GM10266 (cell line): ENCODE results near the gene UBA1.

Experiments used
- DNase-seq: peaks from one replicate; pipeline ENCODE4 v3.0.0; 2012; ENCODE audit errors: extremely low spot score
- CTCF ChIP-seq: IDR thresholded peaks from 2 replicates; pipeline ENCODE4 v1.5.1; 2012; ENCODE audit warnings: mild to moderate bottlenecking, low read depth; ENCODE audit not compliant: control insufficient read depth, insufficient read depth; ENCODE audit errors: missing control alignments

Gene UBA1

DNA sequence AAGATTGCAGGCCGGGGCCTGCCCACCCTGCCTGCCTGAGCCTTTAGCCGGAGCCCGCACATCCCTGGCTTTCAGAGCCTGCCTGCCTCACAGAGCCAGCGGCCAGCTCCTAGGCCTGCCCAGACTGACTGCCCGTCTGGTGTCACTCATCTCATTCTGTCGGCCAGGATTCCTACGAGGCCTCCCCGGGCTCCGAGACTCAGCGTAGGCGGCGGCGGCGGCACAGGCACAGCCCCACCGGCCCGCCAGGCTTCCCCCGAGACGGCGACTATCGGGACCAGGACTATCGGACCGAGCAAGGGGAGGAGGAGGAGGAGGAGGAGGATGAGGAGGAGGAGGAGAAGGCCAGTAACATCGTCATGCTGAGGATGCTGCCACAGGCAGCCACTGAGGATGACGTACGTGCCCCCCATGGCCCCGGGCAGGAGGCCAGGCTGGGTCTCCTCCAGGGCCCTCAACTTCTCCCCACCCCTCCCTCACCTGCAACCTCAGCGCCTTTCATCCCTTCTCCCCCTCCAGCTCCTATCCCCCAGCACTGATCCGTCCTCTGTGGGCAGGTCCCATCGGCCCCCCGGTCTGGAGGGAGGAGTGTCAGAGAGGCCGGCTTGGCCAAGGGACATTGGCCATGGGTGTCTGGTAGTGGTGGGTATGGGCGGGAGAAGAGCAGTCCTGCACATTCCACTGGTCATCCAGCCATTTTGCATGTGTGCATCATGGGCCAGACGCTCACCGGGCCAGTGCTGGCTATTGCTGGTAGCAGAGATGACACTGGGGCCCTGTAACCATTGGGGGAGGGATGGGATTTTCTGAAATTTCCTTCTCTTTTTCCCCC is 22.6 kb upstream of the UBA1 start:
- no peak for TF ChIP-seq CTCF

DNA sequence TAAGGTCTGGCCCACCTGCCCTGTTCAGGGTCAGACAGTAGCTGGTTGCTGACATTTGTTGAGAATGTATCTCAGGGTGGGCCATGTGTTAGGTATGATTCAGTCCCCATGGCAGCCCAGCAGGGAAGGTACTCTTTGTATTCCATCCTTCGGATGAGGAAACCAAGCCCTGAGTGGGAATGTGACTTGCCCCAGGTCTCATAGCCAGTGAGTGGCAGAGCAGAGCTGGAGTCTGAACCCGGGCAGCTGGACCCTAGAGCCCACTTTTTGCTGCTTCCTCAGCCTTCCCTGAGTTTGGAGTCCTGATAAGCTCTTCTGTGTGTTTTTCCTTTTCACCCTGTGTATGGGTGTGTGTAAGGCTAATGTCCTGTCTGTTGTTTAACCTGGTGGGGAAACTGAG is 21.6 kb upstream of the UBA1 start:
- no peak for TF ChIP-seq CTCF
- no peak for DNase-seq

More for the DNA sequence above, 22.6 kb upstream of the UBA1 start:
- DNase-seq, result no peak

DNA sequence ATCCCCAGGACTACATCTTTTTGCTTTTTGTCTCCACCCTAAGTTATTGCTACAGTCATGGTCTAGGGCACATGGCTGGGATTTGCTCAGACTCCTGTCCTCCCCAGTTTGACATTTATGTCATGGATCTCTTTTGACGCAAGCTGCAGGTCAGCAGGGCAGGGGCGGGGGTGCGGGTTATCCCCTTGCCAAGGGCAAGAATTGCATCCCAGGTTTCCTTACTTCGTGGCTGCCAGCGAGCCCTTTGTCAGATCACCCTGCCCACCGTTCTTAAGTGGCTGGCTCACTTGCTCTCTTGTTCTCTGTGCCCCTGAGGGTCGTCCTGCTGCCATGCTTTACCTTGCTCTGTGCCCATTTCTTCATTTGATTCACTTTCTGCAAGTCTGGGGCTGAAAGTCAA is 21.1 kb upstream of the UBA1 start:
- no peak for DNase-seq
- TF ChIP-seq CTCF, result no peak

DNA sequence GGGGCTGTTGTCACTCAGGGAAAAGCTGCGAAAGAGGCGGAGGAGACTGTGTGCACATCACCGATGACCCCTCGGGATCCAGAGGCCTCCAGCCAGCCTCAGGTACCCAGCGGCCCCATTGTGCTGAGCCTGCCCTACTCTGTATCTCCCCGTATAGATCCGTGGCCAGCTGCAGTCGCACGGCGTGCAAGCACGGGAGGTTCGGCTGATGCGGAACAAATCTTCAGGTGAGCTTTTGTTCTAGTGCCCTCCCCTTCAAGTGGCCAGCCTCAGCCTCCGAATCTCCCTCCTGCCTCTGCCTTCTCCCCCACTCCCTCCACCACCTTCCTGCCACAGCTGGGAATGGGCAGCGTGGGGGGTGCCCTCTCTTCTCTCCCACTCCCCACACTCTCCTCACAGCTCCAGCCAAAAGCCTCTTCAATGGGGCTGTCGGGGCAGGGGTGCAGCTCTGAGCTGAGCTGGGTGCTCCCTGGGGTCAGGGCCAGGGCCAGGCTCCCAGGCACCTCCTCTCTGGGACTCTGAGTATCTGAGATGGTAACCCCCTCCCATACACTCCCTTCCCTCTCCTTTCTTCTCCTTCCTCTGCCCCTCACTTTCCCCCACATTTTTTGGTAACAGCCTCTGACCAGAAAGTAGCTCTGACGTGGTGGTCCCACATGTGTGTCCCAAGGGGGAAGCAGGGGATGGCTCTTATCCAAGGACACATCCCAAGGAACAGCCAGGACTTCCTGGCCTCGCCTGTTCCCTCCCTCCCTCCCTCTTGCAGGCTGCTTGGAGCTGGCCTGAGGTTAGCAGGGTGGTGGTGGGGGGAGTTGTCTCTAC is 20.4 kb upstream of the UBA1 start:
- no peak for TF ChIP-seq CTCF
- no peak for DNase-seq

- DNase-seq, result no peak
- TF ChIP-seq CTCF, result no peak
These were observed 19.3 kb upstream of the UBA1 start for GRCh38 chrX:47174376-47174775.

- TF ChIP-seq CTCF, result no peak
- no peak for DNase-seq
These were observed 18.6 kb upstream of the UBA1 start for GRCh38 chrX:47174846-47175587.

DNA sequence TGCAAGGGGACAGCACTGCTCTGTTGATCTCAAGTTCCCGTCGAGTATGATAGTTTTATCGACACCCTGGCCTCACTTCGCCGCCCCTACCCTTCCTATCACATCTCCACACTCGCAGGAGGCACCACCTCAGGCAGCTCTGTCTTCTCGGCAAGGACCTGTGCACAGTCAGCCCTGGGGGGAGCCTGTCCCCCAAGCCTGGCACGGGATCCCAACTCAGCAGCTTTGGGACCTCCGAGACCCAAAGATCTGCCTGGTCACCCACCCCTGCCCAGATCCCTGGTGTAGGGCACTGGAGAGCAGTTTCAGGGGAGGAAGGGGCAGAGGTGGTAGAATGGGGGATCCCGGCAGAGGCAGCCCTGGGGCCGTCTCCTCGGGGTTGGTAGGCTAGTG is 18.0 kb upstream of the UBA1 start:
- TF ChIP-seq CTCF, result no peak
- no peak for DNase-seq
